ENCODE data around the gene RARRES1. TPM values are rescaled to one million over a fixed set of nuclear protein-coding genes. Genes with fewer than 3 reads are reported as not detected.

RARRES1 gene
- polyA plus RNA-seq, 2 of the 4 experiments (the other 2 are of a cell fraction): 10.9 to 33.4 TPM

DNA sequence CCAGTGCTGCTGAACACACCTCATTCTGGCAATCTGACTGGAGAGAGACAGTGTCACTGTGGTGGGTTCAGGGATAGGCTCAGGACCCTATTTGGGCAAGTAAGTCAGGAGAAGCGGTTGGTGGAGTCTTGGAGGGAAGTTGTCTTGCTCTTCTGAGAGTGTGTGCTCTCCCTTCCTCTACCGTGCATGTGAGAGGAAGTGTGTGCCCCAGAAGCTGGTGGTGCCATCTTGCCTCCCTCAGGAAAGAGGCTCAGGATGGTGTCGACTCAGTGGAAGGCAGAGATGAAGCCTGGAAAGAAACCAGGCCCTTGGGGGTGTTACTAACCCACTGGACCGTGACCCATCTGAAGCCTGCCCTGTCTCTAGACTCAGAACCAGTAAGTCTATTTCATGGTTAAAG, 6.8 kb upstream of the RARRES1 start:
- ChIA-PET CTCF (interaction anchor here (1.0 to 8.8 kb wide), 3 partner anchors 11 to 521 kb away, joined by 3 to 45 read pairs (median 3); no protein-coding TSS in a partner anchor), POLR2A (no interaction called here)
- peaks cover 12% of the 10 kb centered on the region for H3K9me3 ChIP-seq
- H3K4me1 ChIP-seq: 0 out of 3 replicates have a peak, but pooled peaks cover 4% of the 10 kb centered on the region
- H3K4me2 ChIP-seq: no peak overlapping the region
- 89% methylated on average over 4 of the region's 4 CpGs for WGBS (ENCODE audit: missing lambda C conversion rate)
- DNase-seq (ENCODE audit: low read depth in 1 of 2, low spot score in 1 of 2): no peak
- ATAC-seq: no peak
- TF ChIP-seq RARB (CRISPR knock-in tag; IDR thresholded peaks at IDR 0.05) (no peak), FOSL2 (IDR thresholded peaks at IDR 0.05) (no peak), FOSL2 (CRISPR knock-in tag; IDR thresholded peaks at IDR 0.05) (no peak), HOXB13 (CRISPR knock-in tag; IDR thresholded peaks at IDR 0.05; ENCODE audit: low read depth) (no peak), SMC3 (IDR thresholded peaks at IDR 0.05) (no peak), EHF (CRISPR knock-in tag; IDR thresholded peaks at IDR 0.05) (no peak), FOXS1 (CRISPR knock-in tag; IDR thresholded peaks at IDR 0.05) (no peak), SREBF2 (IDR thresholded peaks at IDR 0.05) (no peak), RAD21 (conservative IDR thresholded peaks at IDR 0.05 in 1 of 2, IDR thresholded peaks at IDR 0.05 in 1 of 2) (no peak), KDM1A (IDR thresholded peaks at IDR 0.05; ENCODE audit: low read depth) (no peak)
- H3K4me3 ChIP-seq: no peak overlapping the region
- FAIRE-seq: no peak
- no peak overlapping the region for H3K27ac ChIP-seq

DNA sequence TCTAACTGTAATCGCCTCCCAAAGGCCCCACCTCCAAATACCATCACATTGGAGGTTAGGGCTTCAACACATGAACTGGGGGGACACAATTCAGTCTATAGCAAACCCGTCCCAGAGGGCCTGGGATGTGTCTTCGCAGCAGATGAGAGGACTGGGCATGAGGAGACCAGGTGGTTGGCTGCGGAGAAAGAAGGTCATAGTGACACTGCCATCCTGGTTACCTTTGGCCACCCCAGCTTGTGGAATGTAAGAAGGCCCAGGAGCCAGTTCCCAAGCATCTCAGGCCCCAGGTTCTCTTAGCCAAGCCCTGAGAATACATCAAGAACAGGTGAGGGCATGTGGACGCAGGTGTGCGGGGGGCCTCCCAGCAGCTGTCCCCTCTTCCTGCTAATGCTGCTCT, 6.4 kb upstream of the RARRES1 start:
- WGBS (ENCODE audit: missing lambda C conversion rate): 87% methylated on average over 6 of the region's 6 CpGs
- ChIA-PET CTCF (interaction anchor here (1.5 to 8.8 kb wide), 2 partner anchors 11 to 521 kb away, joined by 3 to 45 read pairs; no protein-coding TSS in a partner anchor), POLR2A (no interaction called here)
- H3K4me3 ChIP-seq: no peak overlapping the region
- H3K4me2 ChIP-seq: no peak overlapping the region
- peaks cover 12% of the 10 kb centered on the region for H3K9me3 ChIP-seq
- DNase-seq (ENCODE audit: low read depth in 1 of 2, low spot score in 1 of 2) (no peak), FAIRE-seq (no peak), ATAC-seq (no peak)
- no peak for TF ChIP-seq CHD2 (IDR thresholded peaks at IDR 0.05; ENCODE audit: low read length, partially characterized antibody)
- TF ChIP-seq, protein P1, sequence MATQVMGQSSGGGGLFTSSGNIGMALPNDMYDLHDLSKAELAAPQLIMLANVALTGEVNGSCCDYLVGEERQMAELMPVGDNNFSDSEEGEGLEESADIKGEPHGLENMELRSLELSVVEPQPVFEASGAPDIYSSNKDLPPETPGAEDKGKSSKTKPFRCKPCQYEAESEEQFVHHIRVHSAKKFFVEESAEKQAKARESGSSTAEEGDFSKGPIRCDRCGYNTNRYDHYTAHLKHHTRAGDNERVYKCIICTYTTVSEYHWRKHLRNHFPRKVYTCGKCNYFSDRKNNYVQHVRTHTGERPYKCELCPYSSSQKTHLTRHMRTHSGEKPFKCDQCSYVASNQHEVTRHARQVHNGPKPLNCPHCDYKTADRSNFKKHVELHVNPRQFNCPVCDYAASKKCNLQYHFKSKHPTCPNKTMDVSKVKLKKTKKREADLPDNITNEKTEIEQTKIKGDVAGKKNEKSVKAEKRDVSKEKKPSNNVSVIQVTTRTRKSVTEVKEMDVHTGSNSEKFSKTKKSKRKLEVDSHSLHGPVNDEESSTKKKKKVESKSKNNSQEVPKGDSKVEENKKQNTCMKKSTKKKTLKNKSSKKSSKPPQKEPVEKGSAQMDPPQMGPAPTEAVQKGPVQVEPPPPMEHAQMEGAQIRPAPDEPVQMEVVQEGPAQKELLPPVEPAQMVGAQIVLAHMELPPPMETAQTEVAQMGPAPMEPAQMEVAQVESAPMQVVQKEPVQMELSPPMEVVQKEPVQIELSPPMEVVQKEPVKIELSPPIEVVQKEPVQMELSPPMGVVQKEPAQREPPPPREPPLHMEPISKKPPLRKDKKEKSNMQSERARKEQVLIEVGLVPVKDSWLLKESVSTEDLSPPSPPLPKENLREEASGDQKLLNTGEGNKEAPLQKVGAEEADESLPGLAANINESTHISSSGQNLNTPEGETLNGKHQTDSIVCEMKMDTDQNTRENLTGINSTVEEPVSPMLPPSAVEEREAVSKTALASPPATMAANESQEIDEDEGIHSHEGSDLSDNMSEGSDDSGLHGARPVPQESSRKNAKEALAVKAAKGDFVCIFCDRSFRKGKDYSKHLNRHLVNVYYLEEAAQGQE (IDR thresholded peaks at IDR 0.05): no peak
- TF ChIP-seq, protein P2, sequence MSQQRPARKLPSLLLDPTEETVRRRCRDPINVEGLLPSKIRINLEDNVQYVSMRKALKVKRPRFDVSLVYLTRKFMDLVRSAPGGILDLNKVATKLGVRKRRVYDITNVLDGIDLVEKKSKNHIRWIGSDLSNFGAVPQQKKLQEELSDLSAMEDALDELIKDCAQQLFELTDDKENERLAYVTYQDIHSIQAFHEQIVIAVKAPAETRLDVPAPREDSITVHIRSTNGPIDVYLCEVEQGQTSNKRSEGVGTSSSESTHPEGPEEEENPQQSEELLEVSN (IDR thresholded peaks at IDR 0.05; ENCODE audit: borderline replicate concordance, low read depth): no peak
- no peak for TF ChIP-seq TP53 (CRISPR knock-in tag; IDR thresholded peaks at IDR 0.05)
- TF ChIP-seq FOSB (CRISPR knock-in tag; IDR thresholded peaks at IDR 0.05): no peak
- no peak for TF ChIP-seq SMC3 (IDR thresholded peaks at IDR 0.05)
- no peak for TF ChIP-seq FOSL2 (IDR thresholded peaks at IDR 0.05)
- TF ChIP-seq FOSL2 (CRISPR knock-in tag; IDR thresholded peaks at IDR 0.05): no peak
- no peak for TF ChIP-seq CBX2 (IDR thresholded peaks at IDR 0.05; ENCODE audit: borderline replicate concordance, low read depth)
- no peak for TF ChIP-seq CEBPB (IDR thresholded peaks at IDR 0.05)
- TF ChIP-seq KDM5A (IDR thresholded peaks at IDR 0.05): no peak
- TF ChIP-seq ESRRA (IDR thresholded peaks at IDR 0.05; ENCODE audit: borderline replicate concordance, low read length): no peak
- no peak for TF ChIP-seq NFE2L2 (conservative IDR thresholded peaks at IDR 0.05; ENCODE audit: low read length)
- TF ChIP-seq ZNF302 (CRISPR knock-in tag; IDR thresholded peaks at IDR 0.05): no peak
- H3K4me1 ChIP-seq: 0 out of 3 replicates have a peak, but pooled peaks cover 4% of the 10 kb centered on the region
- no peak overlapping the region for H3K27ac ChIP-seq
